H9 (cell line): Measurements from ENCODE around the gene GNB4. TPM values are rescaled to one million over a fixed set of nuclear protein-coding genes. Genes with fewer than 3 reads are reported as not detected.
A peak's percentile ranks its signal among the peaks of the same experiment; 100 is the strongest.

Experiments
- DNase-seq: peaks from one replicate; pipeline ENCODE4 v3.0.0-alpha.2; 2017
- H2AFZ ChIP-seq: one replicate; pipeline ENCODE4 v1.6.1; 2013; ENCODE audit warnings: mild to moderate bottlenecking, low read length, control low read depth, moderate library complexity
- H2AK5ac ChIP-seq: 2 replicates; pipeline ENCODE4 v1.6.1; 2013; ENCODE audit warnings: low read length, control low read depth, mixed read lengths; ENCODE audit not compliant: insufficient read length
- H2BK120ac ChIP-seq: one replicate; pipeline ENCODE4 v1.6.1; 2013; ENCODE audit warnings: low read depth, mild to moderate bottlenecking, low read length, control low read depth, inconsistent platforms; ENCODE audit not compliant: poor library complexity, severe bottlenecking
- H2BK12ac ChIP-seq: 2 replicates; pipeline ENCODE4 v1.6.1; 2013; ENCODE audit warnings: low read length, control low read depth, mixed read lengths, low read depth; ENCODE audit not compliant: insufficient read length
- H2BK15ac ChIP-seq: 2 replicates; pipeline ENCODE4 v1.6.1; 2013; ENCODE audit warnings: low read depth, low read length, control low read depth
- H2BK20ac ChIP-seq: one replicate; pipeline ENCODE4 v1.6.1; 2013; ENCODE audit warnings: low read depth, mild to moderate bottlenecking, low read length, control low read depth, inconsistent platforms; ENCODE audit not compliant: poor library complexity, severe bottlenecking
- H2BK5ac ChIP-seq: 2 replicates; pipeline ENCODE4 v1.6.1; 2013; ENCODE audit warnings: low read length, control low read depth, mixed read lengths; ENCODE audit not compliant: insufficient read length
- H3K14ac ChIP-seq: 2 replicates; pipeline ENCODE4 v1.6.1; 2013; ENCODE audit warnings: low read length, control low read depth; ENCODE audit not compliant: insufficient read depth
- H3K18ac ChIP-seq: 2 replicates; pipeline ENCODE4 v1.6.1; 2013; ENCODE audit warnings: low read depth, mild to moderate bottlenecking, mixed read lengths, low read length, control low read depth; ENCODE audit not compliant: insufficient read length
- H3K23ac ChIP-seq: 2 replicates; pipeline ENCODE4 v1.6.1; 2013; ENCODE audit warnings: low read length, control low read depth, mixed read lengths, low read depth; ENCODE audit not compliant: insufficient read length
- H3K23me2 ChIP-seq: 2 replicates; pipeline ENCODE4 v1.6.1; 2013; ENCODE audit warnings: low read depth, mild to moderate bottlenecking, mixed read lengths, low read length, control low read depth; ENCODE audit not compliant: insufficient read length, poor library complexity, severe bottlenecking
- H3K27ac ChIP-seq: 2 replicates; pipeline ENCODE4 v1.5.1; 2013; ENCODE audit warnings: low read length, control low read depth, mixed read lengths, low read depth; ENCODE audit not compliant: insufficient read length
- H3K27me3 ChIP-seq: 2 replicates; pipeline ENCODE4 v1.6.1; 2013; ENCODE audit warnings: low read length, control low read depth, inconsistent platforms; ENCODE audit not compliant: insufficient read depth
- H3K4ac ChIP-seq: 2 replicates; pipeline ENCODE4 v1.6.1; 2013; ENCODE audit warnings: low read depth, mild to moderate bottlenecking, control low read depth, inconsistent platforms, low read length, moderate library complexity
- H3K4me1 ChIP-seq: 2 replicates; pipeline ENCODE4 v1.6.1; 2013; ENCODE audit warnings: low read length, control low read depth, inconsistent platforms; ENCODE audit not compliant: insufficient read depth
- H3K4me2 ChIP-seq: 2 replicates; pipeline ENCODE4 v1.6.1; 2013; ENCODE audit warnings: low read length, control low read depth, mixed read lengths; ENCODE audit not compliant: insufficient read length, insufficient read depth
- H3K56ac ChIP-seq: 2 replicates; pipeline ENCODE4 v1.6.1; 2013; ENCODE audit warnings: low read depth, mild to moderate bottlenecking, mixed read lengths, low read length, control low read depth; ENCODE audit not compliant: insufficient read length
- H3K79me1 ChIP-seq: 2 replicates; pipeline ENCODE4 v1.6.1; 2013; ENCODE audit warnings: low read depth, mild to moderate bottlenecking, moderate library complexity, low read length, control low read depth, inconsistent platforms; ENCODE audit not compliant: insufficient read depth, poor library complexity, severe bottlenecking
- H3K79me2 ChIP-seq: 2 replicates; pipeline ENCODE4 v1.6.1; 2013; ENCODE audit warnings: low read length, control low read depth, inconsistent platforms; ENCODE audit not compliant: insufficient read depth
- H3K9ac ChIP-seq: 2 replicates; pipeline ENCODE4 v1.6.1; 2013; ENCODE audit warnings: low read length, control low read depth, mixed read lengths; ENCODE audit not compliant: insufficient read length; ENCODE audit errors: extremely low read depth
- H3K9me3 ChIP-seq: one replicate; pipeline ENCODE4 v1.6.1; 2013; ENCODE audit warnings: low read depth, low read length, inconsistent platforms; ENCODE audit not compliant: control insufficient read depth
- H3T11ph ChIP-seq: one replicate; pipeline ENCODE4 v1.6.1; 2013; ENCODE audit warnings: mild to moderate bottlenecking, low read length, control low read depth, inconsistent platforms
- H4K20me1 ChIP-seq: one replicate; pipeline ENCODE4 v1.6.1; 2013; ENCODE audit not compliant: control insufficient read depth, insufficient read length, insufficient read depth
- H4K5ac ChIP-seq: 2 replicates; pipeline ENCODE4 v1.6.1; 2013; ENCODE audit warnings: low read depth, mild to moderate bottlenecking, mixed read lengths, low read length, control low read depth; ENCODE audit not compliant: insufficient read length
- H4K8ac ChIP-seq: replicated peaks from 2 replicates; pipeline ENCODE4 v1.6.1; 2013; ENCODE audit warnings: low read length, control low read depth, mixed read lengths, low read depth; ENCODE audit not compliant: insufficient read length
- H4K91ac ChIP-seq: 2 replicates; pipeline ENCODE4 v1.6.1; 2013; ENCODE audit warnings: low read depth, mild to moderate bottlenecking, moderate library complexity, mixed read lengths, low read length, control low read depth; ENCODE audit not compliant: insufficient read length
- H3K27ac Mint-ChIP-seq, 3 experiments: 2 replicates in 2 of 3; 3 replicates in 1 of 3; pipeline ENCODE4 v1.8.0; 2020 to 2021; ENCODE audit warnings: mixed read lengths in 3 of 3, mild to moderate bottlenecking in 1 of 3, moderate library complexity in 1 of 3
- H3K27me3 Mint-ChIP-seq: 2 replicates; pipeline ENCODE4 v1.8.0; 2021; ENCODE audit warnings: low read depth, mild to moderate bottlenecking, moderate library complexity, mixed read lengths
- H3K36me3 Mint-ChIP-seq, 3 experiments: 2 replicates in 2 of 3; 3 replicates in 1 of 3; pipeline ENCODE4 v1.8.0; 2020 to 2021; ENCODE audit warnings: low read depth in 3 of 3, mixed read lengths in 3 of 3; ENCODE audit not compliant: insufficient read depth in 1 of 3
- H3K4me1 Mint-ChIP-seq, 2 experiments: 2 replicates each; pipeline ENCODE4 v1.8.0; 2020; ENCODE audit warnings: mixed read lengths in 2 of 2
- H3K4me3 Mint-ChIP-seq, 2 experiments: 2 replicates in 1 of 2; 3 replicates in 1 of 2; pipeline ENCODE4 v1.8.0; 2020 to 2021; ENCODE audit warnings: mild to moderate bottlenecking in 2 of 2, mixed read lengths in 2 of 2, moderate library complexity in 1 of 2
- H3K9me3 Mint-ChIP-seq, 2 experiments: 2 replicates in 1 of 2; 3 replicates in 1 of 2; pipeline ENCODE4 v1.8.0; 2020; ENCODE audit warnings: mild to moderate bottlenecking in 2 of 2, mixed read lengths in 2 of 2, moderate library complexity in 1 of 2
- CTCF ChIP-seq: fragments of 200-600 bp; sonication (generic); conservative IDR thresholded peaks from 3 replicates; pipeline ENCODE4 v1.8.0; 2021; ENCODE audit warnings: antibody characterized with exemption, mild to moderate bottlenecking
- WGBS: extraction: QIAGEN DNeasy Blood & Tissue Kit; methylation state at CpG from one replicate; pipeline ENCODE4 v1.1.7; 2013; ENCODE audit warnings: missing lambda C conversion rate, low lambda C conversion rate, mixed read lengths; ENCODE audit not compliant: insufficient read length; ENCODE audit errors: extremely low coverage; 5-methylcytosine and 5-hydroxymethylcytosine counted together
- total RNA-seq: library from RNA; stranded (reverse); gene quantifications from 2 replicates; pipeline ENCODE4 v1.2.1, GENCODE V29; 2021

Gene GNB4
- total RNA-seq, 1 experiment from 2014 or later, result 25.0 TPM

DNA sequence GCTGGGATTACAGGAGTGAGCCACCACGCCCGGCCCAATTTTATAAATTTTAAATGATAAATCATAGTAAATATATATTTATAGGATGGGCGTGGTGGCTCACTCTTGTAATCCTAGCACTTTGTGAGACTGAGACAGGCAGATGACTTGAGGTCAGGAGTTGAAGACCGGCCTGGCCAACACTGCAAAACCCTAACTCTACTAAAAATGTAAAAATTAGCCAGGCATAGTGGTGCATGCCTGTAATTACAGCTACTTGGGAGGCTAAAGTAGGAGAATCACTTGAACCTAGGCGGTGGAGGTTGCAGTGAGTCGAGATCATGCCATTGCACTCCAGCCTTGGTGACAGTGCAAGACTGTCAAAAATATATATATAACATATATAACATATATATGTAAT, 77.3 kb downstream of the GNB4 start:
- no peaks in the 10 kb centered on the region for H3K27me3 Mint-ChIP-seq
- WGBS, result no CpG with 5 or more reads among the region's 6 CpGs
- Histone ChIP-seq H4K20me1 (no peaks in the 10 kb centered on the region), H3K4me1 (no peaks in the 10 kb centered on the region), H3K9ac (no peak overlapping the region), H3K23me2 (no peaks in the 10 kb centered on the region), H2BK120ac (no peak overlapping the region), H3K79me2 (no peaks in the 10 kb centered on the region), H3K4me2 (no peak overlapping the region), H4K5ac (no peak overlapping the region), H4K8ac (no peak overlapping the region), H3K27ac (no peak overlapping the region), H2AFZ (no peak overlapping the region), H3K27me3 (no peaks in the 10 kb centered on the region), H4K91ac (no peak overlapping the region), H3K18ac (no peak overlapping the region), H2BK5ac (no peak overlapping the region), H3K4ac (no peak overlapping the region), H2BK15ac (no peak overlapping the region), H3T11ph (no peak overlapping the region), H3K14ac (no peak overlapping the region), H3K56ac (no peak overlapping the region), H2BK20ac (no peak overlapping the region), H2BK12ac (no peak overlapping the region), H3K79me1 (no peaks in the 10 kb centered on the region), H3K9me3 (no peaks in the 10 kb centered on the region), H3K23ac (no peak overlapping the region), H2AK5ac (no peak overlapping the region)
- no peaks in the 10 kb centered on the region for H3K9me3 Mint-ChIP-seq
- TF ChIP-seq CTCF, result peak; percentile 30; the same call in 1 of the 3 replicates
- H3K36me3 Mint-ChIP-seq, result peaks cover 0 to 31% (median 25%) of the 10 kb centered on the region in 3 experiments; a peak in 5 of 7 replicates
- no peak for DNase-seq
- no peak overlapping the region for H3K27ac Mint-ChIP-seq
- H3K4me1 Mint-ChIP-seq, result no peaks in the 10 kb centered on the region
- H3K4me3 Mint-ChIP-seq, result no peak overlapping the region
